K562 (cell line): ENCODE results near the gene KCP.

Experiments
- AFF4 ChIP-seq: sonication (generic); formaldehyde crosslinking; IDR thresholded peaks from 2 replicates; pipeline ENCODE4 v1.8.0; 2023; ENCODE audit warnings: mild to moderate bottlenecking, missing genetic modification reagents
- CREB1 ChIP-seq, 2 experiments: sonication (generic) in 1 of 2; formaldehyde crosslinking in 1 of 2; IDR thresholded peaks; 2 replicates each; pipeline versions ENCODE4 v1.6.1 to v1.8.0; 2012 to 2022; ENCODE audit warnings: inconsistent platforms in 1 of 2, mild to moderate bottlenecking in 1 of 2, missing genetic modification reagents in 1 of 2, moderate library complexity in 1 of 2
- EZH2 ChIP-seq: IDR thresholded peaks from 2 replicates; pipeline ENCODE4 v1.6.1; 2012; ENCODE audit warnings: low read depth, mild to moderate bottlenecking, inconsistent platforms, low read length, borderline replicate concordance
- HNRNPLL ChIP-seq: fragments of 200-400 bp; formaldehyde crosslinking; IDR thresholded peaks from 2 replicates; pipeline ENCODE4 v1.6.1; 2017; ENCODE audit warnings: low read length, low read depth, mild to moderate bottlenecking; ENCODE audit not compliant: poor library complexity, severe bottlenecking
- MAZ ChIP-seq, 2 experiments: fragments of 450-650 bp in 1 of 2; sonication (generic) in 1 of 2; formaldehyde crosslinking; IDR thresholded peaks in 1 of 2; conservative IDR thresholded peaks in 1 of 2; 2 replicates each; pipeline versions ENCODE4 v1.4.0 to v1.5.0; 2020; ENCODE audit warnings: mild to moderate bottlenecking in 1 of 2, missing genetic modification reagents in 1 of 2
- NR2C2 ChIP-seq, 2 experiments: fragments of 200-800 bp in 1 of 2; sonication (Bioruptor generic) in 1 of 2; sonication (generic) in 1 of 2; formaldehyde crosslinking in 1 of 2; IDR thresholded peaks; 2 replicates each; pipeline versions ENCODE4 v1.6.1 to v1.8.0; 2016 to 2022; ENCODE audit warnings: mild to moderate bottlenecking in 1 of 2, missing compliant biosample characterization in 1 of 2, missing genetic modification characterization in 1 of 2, missing genetic modification reagents in 1 of 2
- SETDB1 ChIP-seq: IDR thresholded peaks from one replicate; pipeline ENCODE4 v1.6.1; 2012; ENCODE audit warnings: low read length, control low read depth, inconsistent platforms
- SIN3A ChIP-seq, 2 experiments: fragments of 150-350 bp in 1 of 2; IDR thresholded peaks; 2 replicates each; pipeline ENCODE4 v1.6.1; 2011 to 2016; ENCODE audit warnings: borderline replicate concordance in 2 of 2, low read depth in 2 of 2, low read length in 2 of 2, mild to moderate bottlenecking in 2 of 2, moderate library complexity in 2 of 2; ENCODE audit not compliant: control insufficient read depth in 1 of 2
- ZBTB9 ChIP-seq: fragments of 450-650 bp; formaldehyde crosslinking; IDR thresholded peaks from 2 replicates; pipeline ENCODE4 v1.4.0; 2020; ENCODE audit warnings: mild to moderate bottlenecking, moderate library complexity
- ZNF121 ChIP-seq: sonication (generic); formaldehyde crosslinking; conservative IDR thresholded peaks from 2 replicates; pipeline ENCODE4 v1.8.0; 2022; ENCODE audit warnings: missing genetic modification reagents
- ZNF184 ChIP-seq: sonication (generic); formaldehyde crosslinking; IDR thresholded peaks from 2 replicates; pipeline ENCODE4 v1.5.0; 2020; ENCODE audit warnings: missing genetic modification reagents
- ZNF23 ChIP-seq: fragments of 250-450 bp; sonication (Bioruptor Pico); IDR thresholded peaks from 2 replicates; pipeline ENCODE4 v1.4.0; 2020; ENCODE audit warnings: mild to moderate bottlenecking
- ZNF253 ChIP-seq: fragments of 250-450 bp; sonication (Bioruptor Pico); conservative IDR thresholded peaks from 2 replicates; pipeline ENCODE4 v1.6.1; 2021; ENCODE audit warnings: mild to moderate bottlenecking
- TF ChIP-seq, protein P1 (sequence below), 3 experiments: IDR thresholded peaks in 2 of 3; conservative IDR thresholded peaks in 1 of 3; 2 replicates each; pipeline ENCODE4 v1.5.1; 2011 to 2012; ENCODE audit warnings: low read length in 3 of 3, mild to moderate bottlenecking in 3 of 3, control low read depth in 2 of 3, improper control_type of control experiment in 1 of 3, inconsistent platforms in 1 of 3, low read depth in 1 of 3, mixed read lengths in 1 of 3, moderate library complexity in 1 of 3; ENCODE audit not compliant: insufficient read depth in 2 of 3

DNA sequence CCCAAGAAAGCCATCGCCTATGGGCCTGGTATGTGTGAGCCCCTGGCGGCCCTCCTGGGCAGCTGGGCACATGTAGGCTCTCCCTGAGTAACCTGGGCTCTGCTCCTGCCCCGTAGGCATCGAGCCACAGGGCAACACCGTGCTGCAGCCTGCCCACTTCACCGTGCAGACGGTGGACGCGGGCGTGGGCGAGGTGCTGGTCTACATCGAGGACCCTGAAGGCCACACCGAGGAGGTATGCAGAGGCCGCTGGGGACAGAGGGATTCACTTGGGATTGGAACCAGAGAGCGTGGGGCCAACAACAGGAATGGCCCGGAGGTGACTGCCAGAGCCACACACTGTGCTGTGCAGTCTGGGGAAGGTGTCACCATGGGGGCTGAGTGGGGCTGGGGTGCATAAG lies 73.0 kb downstream of the KCP start:
- TF ChIP-seq, protein P1, sequence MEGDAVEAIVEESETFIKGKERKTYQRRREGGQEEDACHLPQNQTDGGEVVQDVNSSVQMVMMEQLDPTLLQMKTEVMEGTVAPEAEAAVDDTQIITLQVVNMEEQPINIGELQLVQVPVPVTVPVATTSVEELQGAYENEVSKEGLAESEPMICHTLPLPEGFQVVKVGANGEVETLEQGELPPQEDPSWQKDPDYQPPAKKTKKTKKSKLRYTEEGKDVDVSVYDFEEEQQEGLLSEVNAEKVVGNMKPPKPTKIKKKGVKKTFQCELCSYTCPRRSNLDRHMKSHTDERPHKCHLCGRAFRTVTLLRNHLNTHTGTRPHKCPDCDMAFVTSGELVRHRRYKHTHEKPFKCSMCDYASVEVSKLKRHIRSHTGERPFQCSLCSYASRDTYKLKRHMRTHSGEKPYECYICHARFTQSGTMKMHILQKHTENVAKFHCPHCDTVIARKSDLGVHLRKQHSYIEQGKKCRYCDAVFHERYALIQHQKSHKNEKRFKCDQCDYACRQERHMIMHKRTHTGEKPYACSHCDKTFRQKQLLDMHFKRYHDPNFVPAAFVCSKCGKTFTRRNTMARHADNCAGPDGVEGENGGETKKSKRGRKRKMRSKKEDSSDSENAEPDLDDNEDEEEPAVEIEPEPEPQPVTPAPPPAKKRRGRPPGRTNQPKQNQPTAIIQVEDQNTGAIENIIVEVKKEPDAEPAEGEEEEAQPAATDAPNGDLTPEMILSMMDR (IDR thresholded peaks at IDR 0.05 in 2 of 3, conservative IDR thresholded peaks at IDR 0.05 in 1 of 3; ENCODE audit: insufficient read depth in 2 of 3, low read depth in 1 of 3, low read length in 3 of 3), result no peak
- no peak for TF ChIP-seq ZBTB9 (CRISPR knock-in tag)
- no peak for TF ChIP-seq ZNF184 (CRISPR knock-in tag)
- no peak for TF ChIP-seq CREB1 (IDR thresholded peaks at IDR 0.05)
- no peak for TF ChIP-seq CREB1 (CRISPR knock-in tag; IDR thresholded peaks at IDR 0.05)
- no peak for TF ChIP-seq SETDB1
- TF ChIP-seq EZH2, result no peak
- no peak for TF ChIP-seq AFF4
- TF ChIP-seq NR2C2 (CRISPR knock-in tag; IDR thresholded peaks at IDR 0.05), result no peak
- TF ChIP-seq NR2C2 (tag; IDR thresholded peaks at IDR 0.05), result no peak
- no peak for TF ChIP-seq ZNF253 (CRISPR knock-in tag)
- TF ChIP-seq MAZ (CRISPR knock-in tag; conservative IDR thresholded peaks at IDR 0.05 in 1 of 2, IDR thresholded peaks at IDR 0.05 in 1 of 2), result no peak
- TF ChIP-seq HNRNPLL, result no peak
- TF ChIP-seq ZNF23, result no peak
- TF ChIP-seq SIN3A (IDR thresholded peaks at IDR 0.05; ENCODE audit: borderline replicate concordance in 2 of 2, control insufficient read depth in 1 of 2, low read depth in 2 of 2, low read length in 2 of 2), result no peak
- no peak for TF ChIP-seq ZNF121 (CRISPR knock-in tag)
